Activated CD4-positive, alpha-beta T cell treated with anti-CD3 and anti-CD28 coated beads, Interleukin-2, amount 50 U/mL, for 16 hours (primary cell): ENCODE results near the gene NEO1.

ENCODE experiments used
- DNase-seq: peaks from one replicate; pipeline ENCODE4 v3.0.0-alpha.2; 2020

NEO1 gene

DNA sequence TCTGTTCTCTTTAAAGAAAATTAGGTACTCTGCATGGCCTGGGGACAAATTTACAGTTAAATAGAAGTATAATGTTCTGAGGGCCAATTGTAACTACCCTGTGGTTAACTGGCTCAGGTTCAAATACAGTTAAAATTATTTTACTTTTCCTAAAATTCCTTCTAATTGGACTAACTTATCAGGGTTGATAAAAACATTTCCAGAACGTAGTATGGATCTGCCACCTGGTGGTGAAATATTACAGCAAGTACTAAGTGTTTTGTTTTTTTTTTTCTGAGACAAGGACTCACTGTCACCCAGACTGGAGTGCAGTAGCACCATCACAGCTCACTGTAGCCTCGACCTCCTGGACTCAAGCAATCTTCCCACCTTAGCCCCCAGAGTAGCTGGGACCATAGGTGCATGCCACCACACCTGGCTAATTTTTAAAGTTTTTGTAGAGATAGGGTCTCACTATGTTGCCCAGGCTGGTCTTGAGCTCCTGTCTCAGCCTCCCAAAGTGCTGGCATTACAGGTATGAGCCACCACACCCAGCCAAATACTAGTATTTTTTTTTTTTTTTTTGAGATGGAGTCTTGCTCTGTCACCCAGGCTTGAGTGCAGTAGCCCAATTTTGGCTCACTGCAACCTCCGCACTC, 29.2 kb downstream of the NEO1 start:
- DNase-seq = peak; percentile 18

- no peak for DNase-seq
These were observed 30.5 kb downstream of the NEO1 start for GRCh38 chr15:73082812-73083211.

GRCh38 chr15:73087098-73087497, 34.8 kb downstream of the NEO1 start:
- DNase-seq = no peak

- DNase-seq = no peak
These were observed 52.8 kb downstream of the NEO1 start for GRCh38 chr15:73105064-73105463.

DNA sequence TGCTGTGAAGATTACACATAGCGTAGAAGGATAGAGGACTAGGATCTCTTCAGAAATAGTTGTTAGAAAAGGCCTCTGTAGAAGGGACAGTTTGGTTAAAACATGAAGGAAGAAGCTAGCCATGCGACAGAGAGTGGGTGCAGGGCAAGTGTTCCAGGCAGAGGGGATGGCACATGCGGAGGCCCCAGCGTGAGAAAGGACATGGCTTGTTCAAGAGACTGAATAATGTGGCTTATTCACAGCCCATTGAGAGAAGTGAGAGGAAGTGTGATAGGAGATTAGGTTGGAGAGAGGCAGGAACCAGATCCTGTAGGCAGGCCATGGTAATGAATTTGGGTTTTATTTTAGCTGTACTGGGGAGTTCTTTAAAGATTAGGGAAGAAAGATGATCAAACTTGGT, 56.4 kb downstream of the NEO1 start:
- no peak for DNase-seq

DNA sequence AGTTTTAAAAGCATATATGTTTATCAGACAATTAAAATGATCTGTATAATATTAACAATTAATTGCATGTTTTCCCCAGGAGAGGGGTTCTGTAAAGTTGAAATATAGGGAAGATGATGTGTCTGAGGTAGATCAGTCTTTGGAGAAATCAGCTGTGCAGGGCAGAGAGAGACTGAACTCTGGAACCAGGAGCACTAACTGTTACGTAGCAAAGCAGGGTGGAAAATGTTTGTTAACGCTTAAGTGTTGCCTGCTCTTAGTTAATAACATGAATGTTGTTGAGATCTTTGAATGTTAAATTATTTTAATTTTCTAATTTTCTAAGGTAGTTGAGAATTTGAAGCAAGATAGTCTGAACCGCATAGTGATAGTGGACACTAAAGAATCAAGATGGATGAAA, 57.5 kb downstream of the NEO1 start:
- no peak for DNase-seq

- DNase-seq = no peak
These were observed 57.9 kb downstream of the NEO1 start for GRCh38 chr15:73110201-73110600.

DNA sequence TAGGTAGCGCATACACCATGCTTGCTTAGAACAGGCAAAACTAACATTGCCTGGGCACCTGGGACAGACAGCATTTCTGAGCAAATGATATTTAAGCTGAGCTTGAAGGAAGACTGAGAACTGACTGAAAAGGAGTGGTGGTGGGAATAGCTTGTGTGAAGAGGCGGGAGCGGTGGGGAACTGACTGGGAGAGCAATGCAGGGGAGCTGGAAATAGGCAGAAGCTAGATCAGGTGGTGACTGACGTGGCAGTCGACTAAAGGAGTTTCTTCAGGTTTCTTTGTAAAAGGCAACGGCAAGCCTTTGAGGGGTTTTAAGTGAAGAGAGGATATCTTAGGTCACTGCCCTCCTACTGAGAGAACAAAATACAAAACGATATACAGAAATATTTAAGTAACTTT, 61.8 kb downstream of the NEO1 start:
- DNase-seq = no peak

GRCh38 chr15:73116164-73116563, 63.9 kb downstream of the NEO1 start:
- DNase-seq = no peak

GRCh38 chr15:73118055-73118454, 65.8 kb downstream of the NEO1 start:
- DNase-seq = no peak

GRCh38 chr15:73119478-73119877, 67.2 kb downstream of the NEO1 start:
- no peak for DNase-seq

DNA sequence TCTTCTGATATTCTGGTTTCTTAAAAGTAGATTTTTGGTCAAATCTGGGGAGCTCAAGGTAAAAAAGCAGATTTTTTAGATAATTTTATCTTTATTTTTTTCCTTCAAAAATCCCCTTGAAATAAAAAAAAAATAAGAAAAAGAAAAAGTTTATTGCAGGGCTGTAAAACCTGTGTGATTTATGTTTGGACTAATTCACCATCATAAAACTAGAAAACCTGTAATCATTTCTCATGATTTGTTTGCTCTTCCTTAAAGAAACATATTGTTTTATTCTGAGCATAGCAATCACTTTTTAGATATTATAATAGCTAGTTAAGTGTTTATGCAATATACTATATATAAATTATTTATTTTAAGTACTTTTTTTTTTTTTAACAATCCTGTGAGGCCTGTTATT, 68.0 kb downstream of the NEO1 start:
- DNase-seq = no peak

DNA sequence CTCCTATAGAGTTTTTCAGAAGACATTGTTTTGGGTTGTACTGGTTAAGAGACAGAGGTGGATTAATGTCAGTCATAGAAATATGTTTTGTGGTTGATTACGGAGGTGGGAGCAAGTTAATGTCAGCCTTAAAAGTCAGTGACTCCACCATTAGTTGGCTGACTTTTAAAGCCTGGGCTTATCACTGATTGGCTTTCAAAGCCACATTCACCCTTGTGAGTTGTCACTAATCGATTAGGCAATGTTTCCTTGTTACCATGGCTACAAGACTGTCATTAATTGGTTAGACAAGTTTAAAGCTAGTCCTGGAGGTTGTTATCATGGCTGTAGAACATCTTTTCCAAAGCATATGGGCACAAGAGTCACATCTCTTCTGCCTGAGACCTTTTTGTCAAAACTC, 73.0 kb downstream of the NEO1 start:
- no peak for DNase-seq

- peak; percentile 43 for DNase-seq
These were observed 75.2 kb downstream of the NEO1 start for GRCh38 chr15:73127302-73127936.

GRCh38 chr15:73130830-73131229, 78.6 kb downstream of the NEO1 start:
- no peak for DNase-seq

DNA sequence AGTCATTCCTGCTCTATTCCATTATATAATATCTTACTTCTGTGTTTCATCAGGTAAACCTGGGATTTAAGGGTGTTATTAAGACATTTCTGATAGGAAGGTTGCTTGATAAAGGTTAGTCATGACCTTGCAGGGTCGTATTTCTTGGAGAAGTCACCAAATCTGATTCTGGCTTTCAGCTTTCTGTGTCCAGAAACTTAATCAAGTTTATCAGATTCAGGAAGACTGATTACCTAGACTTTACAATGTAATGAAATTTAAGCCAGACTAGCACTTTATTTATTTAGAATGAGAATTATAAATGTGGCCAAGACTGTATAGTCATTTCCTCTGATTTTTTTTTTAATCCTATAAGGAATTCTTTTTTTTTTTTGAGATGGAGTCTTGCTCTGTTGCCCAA, 81.9 kb downstream of the NEO1 start:
- DNase-seq = no peak

- no peak for DNase-seq
These were observed 86.9 kb downstream of the NEO1 start for GRCh38 chr15:73139041-73139743.

- DNase-seq = no peak
These were observed 87.7 kb downstream of the NEO1 start for GRCh38 chr15:73139744-73140553.

- DNase-seq = no peak
These were observed 89.1 kb downstream of the NEO1 start for GRCh38 chr15:73141216-73141900.

- DNase-seq = peak; percentile 47
These were observed 90.8 kb downstream of the NEO1 start for GRCh38 chr15:73142802-73143762.

DNA sequence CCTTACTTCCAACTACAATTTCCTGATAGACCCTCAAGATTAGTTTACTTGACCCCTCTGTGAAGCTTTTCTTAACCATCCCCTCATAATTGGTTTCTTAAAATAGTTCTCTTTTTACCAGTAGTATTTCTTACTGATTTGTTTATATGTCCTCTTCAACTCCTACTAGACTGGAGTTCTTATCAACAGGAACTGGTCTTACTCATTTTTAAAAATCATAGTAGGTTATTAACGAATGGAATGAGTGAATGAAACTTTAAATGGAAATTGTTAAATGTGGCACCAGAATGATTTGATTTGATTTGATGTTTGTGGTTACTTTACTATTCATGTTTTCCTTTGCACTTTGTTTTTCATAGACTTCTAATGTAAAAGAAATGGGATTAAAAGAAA, 91.5 kb downstream of the NEO1 start:
- no peak for DNase-seq

DNA sequence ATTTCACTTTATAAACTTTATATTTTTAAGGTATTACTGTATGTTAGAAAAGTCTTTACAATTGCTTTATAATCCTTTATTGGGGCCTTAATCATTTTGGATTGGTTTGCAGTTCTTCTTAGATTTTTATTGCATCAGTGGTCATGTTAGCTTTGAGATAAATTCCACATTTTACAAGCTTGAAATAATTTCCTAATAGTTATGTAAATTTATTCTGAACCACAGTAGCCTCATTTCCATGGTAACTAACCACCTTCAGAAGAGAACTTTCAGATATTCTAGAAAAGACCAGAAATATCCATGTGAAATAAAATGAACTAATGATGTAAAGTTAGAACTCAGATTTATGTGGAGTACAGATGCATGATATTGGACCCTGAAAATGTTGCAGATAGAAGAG, 94.2 kb downstream of the NEO1 start:
- no peak for DNase-seq
